IPS-18c (cell line): ENCODE data around the gene ANKRD44.
"Not testable (repeated sequence)": the region's sequence is repeated elsewhere in the genome, so short reads cannot be mapped to it uniquely, and the experiment has no call there.

Experiments
- H3K4me3 ChIP-seq: 2 replicates; pipeline ENCODE4 v1.7.0; 2013; ENCODE audit warnings: low read depth, mild to moderate bottlenecking, low read length, moderate library complexity; ENCODE audit not compliant: insufficient read depth
- H3K9me3 ChIP-seq: one replicate; pipeline ENCODE4 v1.6.1; 2013; ENCODE audit warnings: mild to moderate bottlenecking, low read length, moderate library complexity; ENCODE audit not compliant: control insufficient read depth, insufficient read depth

Gene ANKRD44

GRCh38 chr2:197251576-197251975 is 59.0 kb downstream of the ANKRD44 start:
- no peak overlapping the region for H3K4me3 ChIP-seq

GRCh38 chr2:197251163-197251562 is 59.4 kb downstream of the ANKRD44 start:
- H3K4me3 ChIP-seq: no peak overlapping the region
- no peaks in the 10 kb centered on the region for H3K9me3 ChIP-seq

More at GRCh38 chr2:197251576-197251975, 59.0 kb downstream of the ANKRD44 start:
- H3K9me3 ChIP-seq: no peaks in the 10 kb centered on the region

GRCh38 chr2:197250084-197250397 is 60.5 kb downstream of the ANKRD44 start:
- Histone ChIP-seq H3K4me3 (no peak overlapping the region), H3K9me3 (no peaks in the 10 kb centered on the region)

DNA sequence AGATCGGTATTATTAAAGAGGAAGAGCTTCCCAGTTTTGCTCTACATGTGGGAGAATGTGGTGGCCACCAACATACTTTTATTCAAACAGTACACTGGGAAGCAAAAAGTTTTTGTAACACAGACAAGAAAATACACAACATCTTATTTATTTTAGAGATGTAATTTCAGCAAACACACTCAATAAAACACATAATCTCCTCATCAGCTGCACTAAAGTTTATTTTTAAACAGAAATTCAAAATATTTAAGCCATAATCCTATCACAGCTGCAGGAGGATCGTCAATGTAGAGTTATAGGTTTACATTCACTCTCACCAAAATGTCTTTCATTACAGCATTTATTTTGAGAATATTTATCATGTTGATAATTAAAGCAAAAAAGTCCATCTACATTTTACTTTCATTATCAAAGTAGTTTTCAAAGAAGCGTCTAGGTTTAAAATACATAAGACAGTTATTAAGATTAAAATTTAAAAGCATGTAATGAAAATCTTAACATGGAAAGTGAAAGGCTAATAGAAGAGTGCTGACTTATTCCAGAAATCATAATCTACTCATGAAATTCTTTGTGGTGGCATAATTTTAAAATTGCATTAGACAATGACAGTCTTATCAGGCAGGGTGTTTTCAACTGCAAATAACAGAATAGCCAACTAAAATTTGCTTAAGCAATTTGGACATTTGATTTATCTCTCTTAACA is 61.0 kb downstream of the ANKRD44 start:
- H3K4me3 ChIP-seq: no peak overlapping the region
- no peaks in the 10 kb centered on the region for H3K9me3 ChIP-seq

GRCh38 chr2:197248623-197249022 is 62.0 kb downstream of the ANKRD44 start:
- Histone ChIP-seq H3K4me3 (no peak overlapping the region), H3K9me3 (no peaks in the 10 kb centered on the region)

GRCh38 chr2:197248001-197248401 is 62.6 kb downstream of the ANKRD44 start:
- H3K4me3 ChIP-seq: no peak overlapping the region
- no peaks in the 10 kb centered on the region for H3K9me3 ChIP-seq

DNA sequence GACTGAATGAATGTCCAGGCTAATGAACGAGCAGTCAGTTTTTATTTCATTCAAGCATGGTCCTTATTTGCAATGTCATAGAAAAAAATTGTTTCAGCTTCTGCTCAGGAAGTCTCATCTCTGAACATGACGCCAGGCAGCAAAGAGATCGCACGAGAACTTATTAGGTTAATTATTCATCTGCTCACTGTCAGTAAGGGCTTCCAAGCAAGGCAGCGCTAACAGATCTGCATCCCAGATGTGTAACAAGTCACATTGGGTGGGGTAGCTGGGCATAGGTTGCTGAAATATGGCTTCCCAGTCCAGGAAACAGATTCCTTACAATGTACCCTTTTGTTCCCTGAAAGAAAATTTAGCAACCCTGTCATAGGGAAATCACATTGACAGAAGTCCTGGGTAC is 63.5 kb downstream of the ANKRD44 start:
- Histone ChIP-seq H3K9me3 (no peaks in the 10 kb centered on the region), H3K4me3 (no peak overlapping the region)

DNA sequence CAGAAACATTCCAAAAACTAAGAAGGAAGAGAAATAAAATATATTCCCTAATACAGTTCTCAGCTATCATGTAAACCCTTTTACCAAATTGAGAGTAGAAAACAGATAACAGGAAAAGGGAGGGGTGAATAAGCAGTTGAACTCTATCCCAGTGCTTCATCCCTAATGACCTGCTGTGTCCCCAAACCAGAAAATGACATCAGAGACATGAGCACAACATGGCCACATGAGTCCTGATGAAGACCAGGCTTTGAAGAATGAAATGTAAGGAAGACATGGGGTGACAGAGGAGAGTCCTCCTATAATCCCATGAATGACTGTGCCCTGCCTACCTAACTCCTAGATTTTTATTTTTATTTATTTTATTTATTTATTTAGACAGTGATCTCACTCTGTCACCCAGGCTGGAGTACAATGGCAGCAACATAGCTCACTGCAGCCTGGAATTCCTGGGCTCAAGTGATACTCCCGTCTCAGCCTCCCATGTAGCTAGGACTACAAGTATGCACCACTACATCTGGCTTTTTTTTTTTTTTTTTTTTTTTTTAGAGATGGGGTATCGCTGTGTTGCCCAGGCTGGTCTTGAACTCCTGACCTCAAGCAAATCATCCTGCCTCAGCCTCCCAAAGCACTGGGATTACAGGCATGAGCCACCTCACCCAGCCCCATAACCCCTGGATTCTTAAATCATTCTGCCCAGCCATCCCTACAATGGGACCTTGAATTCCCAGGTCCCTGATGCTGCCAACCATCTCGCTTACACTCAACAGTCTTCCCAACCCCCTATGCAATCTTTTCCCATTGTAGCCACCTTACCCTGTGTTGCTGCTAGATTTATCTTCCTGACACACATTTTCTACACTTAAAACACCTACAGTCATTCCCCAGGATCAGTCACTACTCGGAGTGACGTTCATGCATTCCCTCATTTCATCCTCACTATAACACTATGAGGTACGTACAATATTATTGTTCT is 64.5 kb downstream of the ANKRD44 start:
- Histone ChIP-seq H3K4me3 (no peak overlapping the region), H3K9me3 (no peaks in the 10 kb centered on the region)

DNA sequence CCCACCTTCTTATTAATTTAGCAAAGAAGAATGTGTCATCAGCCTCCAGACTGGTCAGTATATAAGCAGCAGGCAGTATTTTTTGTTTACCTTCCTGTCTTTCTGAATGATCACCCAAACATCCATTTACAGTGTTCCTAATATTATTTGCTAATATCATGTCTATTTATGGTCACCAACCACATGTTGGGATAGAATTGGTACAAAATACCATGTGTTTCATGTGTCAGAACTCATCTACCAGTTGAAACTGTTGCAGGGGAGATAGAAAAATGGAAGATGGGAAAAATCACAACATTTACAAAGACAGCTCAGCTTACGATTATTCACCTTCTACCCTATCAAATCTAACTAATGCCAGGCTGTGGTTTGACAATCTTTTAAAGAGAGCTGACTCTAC is 66.2 kb downstream of the ANKRD44 start:
- Histone ChIP-seq H3K9me3 (no peaks in the 10 kb centered on the region), H3K4me3 (no peak overlapping the region)

- no peak overlapping the region for H3K4me3 ChIP-seq
- H3K9me3 ChIP-seq: no peaks in the 10 kb centered on the region
These were observed 67.9 kb downstream of the ANKRD44 start for GRCh38 chr2:197242719-197243118.

- Histone ChIP-seq H3K4me3 (no peak overlapping the region), H3K9me3 (no peaks in the 10 kb centered on the region)
These were observed 69.0 kb downstream of the ANKRD44 start for GRCh38 chr2:197241596-197241995.

DNA sequence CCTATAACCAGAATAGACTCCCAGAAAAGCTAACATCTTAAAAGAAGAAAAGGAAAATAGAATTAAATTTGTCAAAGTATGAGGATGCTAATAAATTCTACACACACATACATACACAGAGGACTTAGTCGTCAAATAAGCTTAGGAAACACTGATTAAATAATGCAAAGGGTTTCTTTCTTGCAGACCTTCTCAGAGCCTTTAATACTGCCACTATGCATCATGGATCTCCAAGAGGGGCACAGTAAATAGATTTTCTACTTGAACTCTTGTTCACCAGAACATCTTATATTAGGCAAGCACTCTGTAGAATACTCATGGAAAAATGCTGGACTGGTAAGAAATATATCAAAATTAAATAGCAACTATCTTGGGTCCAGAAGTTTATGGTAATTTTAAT is 69.4 kb downstream of the ANKRD44 start:
- no peaks in the 10 kb centered on the region for H3K9me3 ChIP-seq
- no peak overlapping the region for H3K4me3 ChIP-seq

- Histone ChIP-seq H3K9me3 (no peaks in the 10 kb centered on the region), H3K4me3 (no peak overlapping the region)
These were observed 70.0 kb downstream of the ANKRD44 start for GRCh38 chr2:197240421-197241041.

GRCh38 chr2:197240018-197240417 is 70.6 kb downstream of the ANKRD44 start:
- not testable (repeated sequence) for H3K9me3 ChIP-seq, H3K4me3 ChIP-seq

GRCh38 chr2:197239434-197239833 is 71.1 kb downstream of the ANKRD44 start:
- H3K4me3 ChIP-seq: no peak overlapping the region

GRCh38 chr2:197238043-197238365 is 72.6 kb downstream of the ANKRD44 start:
- H3K4me3 ChIP-seq: no peak overlapping the region
- H3K9me3 ChIP-seq: no peaks in the 10 kb centered on the region

More at GRCh38 chr2:197239434-197239833, 71.1 kb downstream of the ANKRD44 start:
- H3K9me3 ChIP-seq: no peaks in the 10 kb centered on the region

- no peaks in the 10 kb centered on the region for H3K9me3 ChIP-seq
- no peak overlapping the region for H3K4me3 ChIP-seq
These were observed 73.1 kb downstream of the ANKRD44 start for GRCh38 chr2:197237291-197238042.
